Erythroblast (primary cell): ENCODE data around the gene AMY1C.
"Not testable (repeated sequence)": the region's sequence is repeated elsewhere in the genome, so short reads cannot be mapped to it uniquely, and the experiment has no call there.

ENCODE experiments used
- GATA1 ChIP-seq: IDR thresholded peaks from 2 replicates; pipeline ENCODE4 v1.6.1; 2011; ENCODE audit warnings: low read depth, mild to moderate bottlenecking, control low read depth, low read length, moderate library complexity
- POLR2A ChIP-seq: IDR thresholded peaks from 2 replicates; pipeline ENCODE4 v1.6.1; 2011; ENCODE audit warnings: mild to moderate bottlenecking, low read length

GRCh38 chr1:103745040-103745439 lies 4.7 kb upstream of the AMY1C start:
- TF ChIP-seq POLR2A, GATA1: not testable (repeated sequence)
